Upper lobe of left lung (tissue), 6 donors: Measurements from ENCODE around the gene UBTF. TPM values are rescaled to one million over a fixed set of nuclear protein-coding genes. Genes with fewer than 3 reads are reported as not detected.

Source experiments
- ATAC-seq, 2 donors: fragments of 200-7000 bp; cut with Tn5 transposase; one replicate each; pipeline ENCODE4 v1.9.1; 2022; ENCODE audit warnings: mild to moderate bottlenecking in 2 of 2, moderate library complexity in 2 of 2; ENCODE audit not compliant: low FRiP score in 2 of 2
- DNase-seq, 2 donors: peaks; one replicate each; pipeline ENCODE4 v3.0.0-alpha.2; 2019 to 2020
- H3K27ac ChIP-seq, 4 donors: fragments of 200-600 bp; sonication (generic); one replicate each; pipeline ENCODE4 v1.5.1; 2016 to 2019
- H3K27me3 ChIP-seq, 4 donors: fragments of 200-600 bp; sonication (generic); one replicate each; pipeline ENCODE4 v1.5.1; 2017 to 2019
- H3K36me3 ChIP-seq, 4 donors: fragments of 200-600 bp; sonication (generic); one replicate each; pipeline ENCODE4 v1.5.1; 2016 to 2019
- H3K4me1 ChIP-seq, 4 donors: fragments of 200-600 bp; sonication (generic); one replicate each; pipeline ENCODE4 v1.5.1; 2018 to 2019
- H3K4me3 ChIP-seq, 4 donors: fragments of 200-600 bp; sonication (generic); one replicate each; pipeline ENCODE4 v1.5.1; 2017 to 2019; ENCODE audit warnings: mild to moderate bottlenecking in 2 of 4, moderate library complexity in 1 of 4
- H3K9me3 ChIP-seq, 4 donors: fragments of 200-600 bp; sonication (generic); one replicate each; pipeline ENCODE4 v1.5.1; 2018 to 2019
- EP300 ChIP-seq, 4 donors: sonication (generic); formaldehyde crosslinking; IDR thresholded peaks; one replicate each; pipeline ENCODE4 v1.5.1; 2017; ENCODE audit warnings: antibody characterized with exemption in 4 of 4, control low read depth in 2 of 4
- POLR2A ChIP-seq, 4 donors: fragments of 450-650 bp; IDR thresholded peaks; one replicate each; pipeline ENCODE4 v1.5.1; 2016 to 2017; ENCODE audit warnings: antibody characterized with exemption in 4 of 4, mild to moderate bottlenecking in 2 of 4
- POLR2AphosphoS5 ChIP-seq, 2 donors: sonication (generic); formaldehyde crosslinking; IDR thresholded peaks; one replicate each; pipeline ENCODE4 v1.5.1; 2017; ENCODE audit warnings: antibody characterized with exemption in 2 of 2
- WGBS, 2 donors: methylation state at CpG; one replicate each; pipeline ENCODE4 v1.1.5; 2017 to 2018; 5-methylcytosine and 5-hydroxymethylcytosine counted together
- total RNA-seq, 6 donors: library from RNA; depleted of rRNA in 4 of 6; stranded (reverse); fragments of >200 nt in 4 of 6; gene quantifications; one replicate each; pipeline versions ENCODE4 v1.1.0 to v1.2.1, GENCODE V29; 2016 to 2021
- TF ChIP-seq, protein P1 (sequence below), 6 experiments: fragments of 450-650 bp in 4 of 6; fragments of 200-600 bp in 2 of 6; sonication (generic) in 2 of 6; IDR thresholded peaks; one replicate each; pipeline ENCODE4 v1.5.1; 2016 to 2019; ENCODE audit warnings: antibody characterized with exemption in 6 of 6
- donor health status: DM: no; HTN: no; CAD: no; lungs with moderate emphysema.
- donor health status: DM: no; HTN: yes; CAD: no; lungs with severe emphysema.

UBTF gene
- total RNA-seq, 6 donors from 2014 or later: 41.2 to 94.3 (median 67.6) TPM

DNA sequence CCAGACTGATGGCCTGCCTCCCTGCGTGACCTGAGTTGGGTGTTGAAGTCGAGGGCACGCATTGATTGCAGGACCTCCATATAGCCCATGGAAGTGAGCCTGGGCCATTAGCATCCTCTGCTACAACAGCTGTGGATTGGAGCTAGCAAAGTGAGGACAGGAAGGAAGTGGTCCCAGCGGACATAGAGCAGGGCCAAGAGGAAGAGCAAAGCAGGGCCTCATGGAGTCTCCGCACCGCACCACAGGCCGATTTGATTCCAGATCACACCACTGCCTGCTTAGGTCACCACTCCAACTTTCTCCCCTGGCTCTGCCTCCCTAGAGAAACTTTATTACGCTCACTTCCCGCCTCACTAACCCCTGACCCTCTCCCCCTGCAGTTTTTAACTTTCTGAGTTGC, 10.7 kb upstream of the UBTF start:
- Histone ChIP-seq H3K27ac (no peak overlapping the region), H3K36me3 (no peaks in the 10 kb centered on the region), H3K27me3 (no peaks in the 10 kb centered on the region), H3K4me3 (no peak overlapping the region), H3K9me3 (no peaks in the 10 kb centered on the region), H3K4me1 (no peaks in the 10 kb centered on the region)
- ATAC-seq (no peak), DNase-seq (no peak)
- TF ChIP-seq POLR2AphosphoS5 (IDR thresholded peaks at IDR 0.05): no peak
- TF ChIP-seq EP300 (IDR thresholded peaks at IDR 0.05): no peak
- 71 to 76% methylated on average over 9 of the region's 9 CpGs for WGBS, 2 donors

- DNase-seq (no peak), ATAC-seq (peak in 1 of 2 donors; percentile 31)
- no peak for TF ChIP-seq POLR2A (IDR thresholded peaks at IDR 0.05)
- TF ChIP-seq EP300 (IDR thresholded peaks at IDR 0.05): no peak
- TF ChIP-seq, protein P1, sequence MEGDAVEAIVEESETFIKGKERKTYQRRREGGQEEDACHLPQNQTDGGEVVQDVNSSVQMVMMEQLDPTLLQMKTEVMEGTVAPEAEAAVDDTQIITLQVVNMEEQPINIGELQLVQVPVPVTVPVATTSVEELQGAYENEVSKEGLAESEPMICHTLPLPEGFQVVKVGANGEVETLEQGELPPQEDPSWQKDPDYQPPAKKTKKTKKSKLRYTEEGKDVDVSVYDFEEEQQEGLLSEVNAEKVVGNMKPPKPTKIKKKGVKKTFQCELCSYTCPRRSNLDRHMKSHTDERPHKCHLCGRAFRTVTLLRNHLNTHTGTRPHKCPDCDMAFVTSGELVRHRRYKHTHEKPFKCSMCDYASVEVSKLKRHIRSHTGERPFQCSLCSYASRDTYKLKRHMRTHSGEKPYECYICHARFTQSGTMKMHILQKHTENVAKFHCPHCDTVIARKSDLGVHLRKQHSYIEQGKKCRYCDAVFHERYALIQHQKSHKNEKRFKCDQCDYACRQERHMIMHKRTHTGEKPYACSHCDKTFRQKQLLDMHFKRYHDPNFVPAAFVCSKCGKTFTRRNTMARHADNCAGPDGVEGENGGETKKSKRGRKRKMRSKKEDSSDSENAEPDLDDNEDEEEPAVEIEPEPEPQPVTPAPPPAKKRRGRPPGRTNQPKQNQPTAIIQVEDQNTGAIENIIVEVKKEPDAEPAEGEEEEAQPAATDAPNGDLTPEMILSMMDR (IDR thresholded peaks at IDR 0.05): no peak
- TF ChIP-seq POLR2AphosphoS5 (IDR thresholded peaks at IDR 0.05): no peak
- Histone ChIP-seq H3K4me3 (no peak overlapping the region), H3K27ac (no peak overlapping the region), H3K9me3 (no peaks in the 10 kb centered on the region), H3K27me3 (no peaks in the 10 kb centered on the region), H3K36me3 (no peaks in the 10 kb centered on the region), H3K4me1 (no peaks in the 10 kb centered on the region)
- WGBS, 2 donors: 70 to 87% methylated on average over 4 to 5 of the region's 6 CpGs
Observed at GRCh38 chr17:44229090-44229489, 9.6 kb upstream of the UBTF start.

DNA sequence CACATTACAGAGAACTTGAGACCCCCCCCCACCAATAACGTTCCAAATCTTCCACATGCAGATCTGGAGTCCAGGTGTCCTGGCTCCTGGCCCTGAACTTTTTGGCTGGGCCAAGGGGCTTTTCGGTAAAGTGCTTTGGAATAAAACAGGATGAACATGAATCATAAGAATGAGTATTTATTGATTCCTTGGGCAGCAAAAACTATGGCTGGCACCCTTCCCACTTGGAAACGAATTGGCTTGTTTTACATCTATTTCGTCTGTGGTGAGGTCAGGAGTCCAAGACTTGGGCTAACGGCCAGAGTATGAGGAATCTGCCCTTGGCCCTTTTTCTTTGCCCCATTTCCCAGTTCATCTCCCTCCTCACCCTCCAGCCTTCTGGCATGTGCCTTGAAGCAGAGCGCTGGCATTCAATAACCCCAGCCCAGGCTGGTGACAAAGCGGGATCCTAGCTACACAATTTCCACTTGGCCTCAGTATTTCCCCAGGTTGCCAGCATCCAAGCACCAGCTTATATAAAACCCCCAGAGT, 4.1 kb upstream of the UBTF start:
- Histone ChIP-seq H3K4me3 (no peak overlapping the region), H3K36me3 (no peaks in the 10 kb centered on the region), H3K9me3 (no peaks in the 10 kb centered on the region), H3K27me3 (no peaks in the 10 kb centered on the region), H3K27ac (peak overlapping the region in 1 of 4 donors; percentile 98), H3K4me1 (peaks cover 10 to 14% (median 12%) of the 10 kb centered on the region in 4 donors)
- 53 to 55% methylated on average over 7 of the region's 7 CpGs for whole genome bisulfite sequencing, 2 donors
- no peak for ATAC-seq
- no peak for TF ChIP-seq EP300 (IDR thresholded peaks at IDR 0.05)
- TF ChIP-seq, protein P1 (IDR thresholded peaks at IDR 0.05): no peak
- TF ChIP-seq POLR2AphosphoS5 (IDR thresholded peaks at IDR 0.05): no peak
- TF ChIP-seq POLR2A (IDR thresholded peaks at IDR 0.05): no peak
- no peak for DNase-seq

DNA sequence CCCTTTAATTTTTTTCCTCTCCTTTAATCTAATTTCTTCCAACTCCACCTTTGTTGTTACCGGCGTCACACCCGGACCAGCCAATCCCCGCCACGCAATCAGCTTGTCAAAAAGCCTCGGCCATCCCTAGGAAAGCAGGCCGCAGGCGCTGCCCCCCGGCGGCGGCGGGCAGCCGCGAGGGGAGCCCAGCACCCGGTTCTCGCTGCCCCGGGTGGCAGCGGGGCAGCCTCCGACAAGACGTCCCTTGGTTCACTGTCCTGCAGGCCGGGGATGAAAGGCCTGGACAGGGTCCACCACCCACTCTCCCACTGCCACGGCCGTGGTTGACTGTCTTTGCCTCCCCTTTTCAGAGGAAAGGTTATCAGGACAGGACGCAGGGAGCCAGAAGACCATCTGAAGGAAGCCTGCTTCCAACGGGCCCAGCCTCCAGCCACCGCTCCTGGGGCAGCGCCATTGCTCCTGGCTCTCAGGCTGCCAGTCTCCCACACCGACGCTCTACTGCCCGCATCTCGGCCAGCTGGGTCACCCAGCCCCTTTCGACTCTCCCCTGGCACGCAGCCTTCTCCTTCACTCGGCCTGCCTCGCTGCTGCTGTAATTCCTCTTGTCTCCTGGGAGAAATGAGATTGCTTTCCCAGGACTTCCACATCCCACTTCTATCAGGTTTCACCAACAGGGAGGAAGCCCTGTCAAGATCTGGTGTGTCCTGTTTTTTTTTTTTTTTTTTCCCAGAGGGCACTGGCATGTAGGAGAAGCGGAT, 2.8 kb upstream of the UBTF start:
- H3K36me3 ChIP-seq: no peaks in the 10 kb centered on the region
- ATAC-seq: peak; percentile 56 to 61
- H3K27ac ChIP-seq: peak overlapping the region; percentile 94 to 99 (median 98)
- H3K27me3 ChIP-seq: no peaks in the 10 kb centered on the region
- peak in 2 of 4 donors; percentile 27 to 76 for TF ChIP-seq POLR2A (IDR thresholded peaks at IDR 0.05)
- TF ChIP-seq EP300 (IDR thresholded peaks at IDR 0.05): no peak
- TF ChIP-seq, protein P1 (IDR thresholded peaks at IDR 0.05): peak in 2 of 6 experiments; percentile 7 to 25
- peak in 1 of 2 donors; percentile 74 for TF ChIP-seq POLR2AphosphoS5 (IDR thresholded peaks at IDR 0.05)
- DNase-seq: peak; percentile 88 to 93
- peak overlapping the region; percentile 66 to 96 (median 85) for H3K4me3 ChIP-seq
- no peaks in the 10 kb centered on the region for H3K9me3 ChIP-seq
- 3% methylated on average over 27 to 30 of the region's 36 CpGs for WGBS, 2 donors
- H3K4me1 ChIP-seq: peaks cover 20 to 24% (median 22%) of the 10 kb centered on the region in 4 donors

GRCh38 chr17:44221862-44222111, 2.3 kb upstream of the UBTF start:
- DNase-seq (no peak), ATAC-seq (no peak)
- Histone ChIP-seq H3K9me3 (no peaks in the 10 kb centered on the region), H3K4me3 (peak overlapping the region; percentile 66 to 96 (median 85)), H3K4me1 (peaks cover 21 to 29% (median 27%) of the 10 kb centered on the region in 4 donors), H3K27ac (peak overlapping the region; percentile 94 to 99 (median 98)), H3K27me3 (no peaks in the 10 kb centered on the region), H3K36me3 (peaks cover 0 to 4% (median 2%) of the 10 kb centered on the region in 4 donors)
- TF ChIP-seq POLR2A (IDR thresholded peaks at IDR 0.05) (peak in 1 of 4 donors; percentile 69), EP300 (IDR thresholded peaks at IDR 0.05) (no peak)
- 0 to 2% methylated on average over 16 to 17 of the region's 17 CpGs for WGBS, 2 donors
